Measurements from ENCODE around the gene STAT5B.

The STAT5B gene

GRCh38 chr17:42153919-42154742 lies 122.1 kb downstream of the STAT5B start:
- TF ChIP-seq CTCF (conservative IDR thresholded peaks at IDR 0.05; ENCODE audit: low read length), result no peak
- H3K4me3 ChIP-seq (ENCODE audit: low read length), result peak overlapping the region; percentile 99
- DNase-seq (ENCODE audit: low read depth), result peak; percentile 43
